Measurements from ENCODE around the gene MTOR.

Gene MTOR

GRCh38 chr1:11280719-11281376 is 18.5 kb upstream of the MTOR start:
- DNase-seq (ENCODE audit: low spot score), result no peak

- no peak for DNase-seq (ENCODE audit: low spot score)
These were observed 17.3 kb upstream of the MTOR start for GRCh38 chr1:11279630-11280029.

GRCh38 chr1:11279152-11279551 is 16.8 kb upstream of the MTOR start:
- DNase-seq (ENCODE audit: low spot score), result no peak

- peak; percentile 20 for DNase-seq (ENCODE audit: low spot score)
These were observed 11.4 kb upstream of the MTOR start for GRCh38 chr1:11273595-11274234.

- peak; percentile 89 for DNase-seq (ENCODE audit: low spot score)
These were observed 10.7 kb upstream of the MTOR start, which contains the start of gene UBIAD1 for GRCh38 chr1:11272832-11273594. Gene UBIAD1 (plus strand): TSS chr1:11273198. CDS start chr1:11273532, 334 bp downstream.

- no peak for DNase-seq (ENCODE audit: low spot score)
These were observed 10.1 kb upstream of the MTOR start for GRCh38 chr1:11272544-11272831.

- DNase-seq (ENCODE audit: low spot score), result peak; percentile 66
These were observed 5.3 kb upstream of the MTOR start for GRCh38 chr1:11267350-11268337.

- no peak for DNase-seq (ENCODE audit: low spot score)
These were observed 4.1 kb upstream of the MTOR start for GRCh38 chr1:11266268-11267074.

GRCh38 chr1:11256299-11256698 is 6.1 kb downstream of the MTOR start:
- no peak for DNase-seq (ENCODE audit: low spot score)

GRCh38 chr1:11253226-11253625 is 9.1 kb downstream of the MTOR start:
- DNase-seq (ENCODE audit: low spot score), result no peak

- DNase-seq (ENCODE audit: low spot score), result no peak
These were observed 9.8 kb downstream of the MTOR start for GRCh38 chr1:11252538-11252937.

- no peak for DNase-seq (ENCODE audit: low spot score)
These were observed 14.2 kb downstream of the MTOR start for GRCh38 chr1:11248169-11248568.

GRCh38 chr1:11245904-11246719 is 16.2 kb downstream of the MTOR start:
- DNase-seq (ENCODE audit: low spot score), result peak; percentile 49

- DNase-seq (ENCODE audit: low spot score), result no peak
These were observed 17.1 kb downstream of the MTOR start for GRCh38 chr1:11245248-11245647.

- no peak for DNase-seq (ENCODE audit: low spot score)
These were observed 24.0 kb downstream of the MTOR start for GRCh38 chr1:11238311-11238710.

- DNase-seq (ENCODE audit: low spot score), result no peak
These were observed 25.0 kb downstream of the MTOR start for GRCh38 chr1:11237356-11237755.

- DNase-seq (ENCODE audit: low spot score), result no peak
These were observed 29.1 kb downstream of the MTOR start for GRCh38 chr1:11233208-11233607.

- no peak for DNase-seq (ENCODE audit: low spot score)
These were observed 33.1 kb downstream of the MTOR start for GRCh38 chr1:11229203-11229602.

GRCh38 chr1:11227106-11228077 is 35.0 kb downstream of the MTOR start:
- no peak for DNase-seq (ENCODE audit: low spot score)
